Ishikawa (cell line): ENCODE results near the gene C9orf152.

Experiments used
- CEBPB ChIP-seq: IDR thresholded peaks from 2 replicates; pipeline ENCODE4 v1.6.1; 2012
- CREB1 ChIP-seq: IDR thresholded peaks from 2 replicates; pipeline ENCODE4 v1.6.1; 2012; ENCODE audit warnings: low read depth
- EGR1 ChIP-seq: IDR thresholded peaks from 2 replicates; pipeline ENCODE4 v1.6.1; 2012
- EP300 ChIP-seq: IDR thresholded peaks from 2 replicates; pipeline ENCODE4 v1.6.1; 2012; ENCODE audit warnings: borderline replicate concordance
- FOXM1 ChIP-seq: IDR thresholded peaks from 2 replicates; pipeline ENCODE4 v1.6.1; 2012; ENCODE audit warnings: low read depth, borderline replicate concordance
- NFIC ChIP-seq: IDR thresholded peaks from 2 replicates; pipeline ENCODE4 v1.6.1; 2012
- RAD21 ChIP-seq: IDR thresholded peaks from 2 replicates; pipeline ENCODE4 v1.6.1; 2012; ENCODE audit warnings: low read depth
- TAF1 ChIP-seq: IDR thresholded peaks from 2 replicates; pipeline ENCODE4 v1.6.1; 2012; ENCODE audit warnings: low read depth, mild to moderate bottlenecking
- TEAD4 ChIP-seq: IDR thresholded peaks from 2 replicates; pipeline ENCODE4 v1.6.1; 2012
- YY1 ChIP-seq: IDR thresholded peaks from 2 replicates; pipeline ENCODE4 v1.6.1; 2012; ENCODE audit warnings: low read depth
- ZBTB7A ChIP-seq: IDR thresholded peaks from 2 replicates; pipeline ENCODE4 v1.6.1; 2012; ENCODE audit warnings: low read depth
- TF ChIP-seq, protein P1 (sequence below): IDR thresholded peaks from 2 replicates; pipeline ENCODE4 v1.6.1; 2012; ENCODE audit warnings: low read depth, mild to moderate bottlenecking
- TF ChIP-seq, protein P2 (sequence below): IDR thresholded peaks from 2 replicates; pipeline ENCODE4 v1.6.1; 2012
- TF ChIP-seq, protein P3 (sequence below): IDR thresholded peaks from 2 replicates; pipeline ENCODE4 v1.6.1; 2012

GRCh38 chr9:110255463-110256379, 47.8 kb upstream of the C9orf152 start:
- TF ChIP-seq, protein P1, sequence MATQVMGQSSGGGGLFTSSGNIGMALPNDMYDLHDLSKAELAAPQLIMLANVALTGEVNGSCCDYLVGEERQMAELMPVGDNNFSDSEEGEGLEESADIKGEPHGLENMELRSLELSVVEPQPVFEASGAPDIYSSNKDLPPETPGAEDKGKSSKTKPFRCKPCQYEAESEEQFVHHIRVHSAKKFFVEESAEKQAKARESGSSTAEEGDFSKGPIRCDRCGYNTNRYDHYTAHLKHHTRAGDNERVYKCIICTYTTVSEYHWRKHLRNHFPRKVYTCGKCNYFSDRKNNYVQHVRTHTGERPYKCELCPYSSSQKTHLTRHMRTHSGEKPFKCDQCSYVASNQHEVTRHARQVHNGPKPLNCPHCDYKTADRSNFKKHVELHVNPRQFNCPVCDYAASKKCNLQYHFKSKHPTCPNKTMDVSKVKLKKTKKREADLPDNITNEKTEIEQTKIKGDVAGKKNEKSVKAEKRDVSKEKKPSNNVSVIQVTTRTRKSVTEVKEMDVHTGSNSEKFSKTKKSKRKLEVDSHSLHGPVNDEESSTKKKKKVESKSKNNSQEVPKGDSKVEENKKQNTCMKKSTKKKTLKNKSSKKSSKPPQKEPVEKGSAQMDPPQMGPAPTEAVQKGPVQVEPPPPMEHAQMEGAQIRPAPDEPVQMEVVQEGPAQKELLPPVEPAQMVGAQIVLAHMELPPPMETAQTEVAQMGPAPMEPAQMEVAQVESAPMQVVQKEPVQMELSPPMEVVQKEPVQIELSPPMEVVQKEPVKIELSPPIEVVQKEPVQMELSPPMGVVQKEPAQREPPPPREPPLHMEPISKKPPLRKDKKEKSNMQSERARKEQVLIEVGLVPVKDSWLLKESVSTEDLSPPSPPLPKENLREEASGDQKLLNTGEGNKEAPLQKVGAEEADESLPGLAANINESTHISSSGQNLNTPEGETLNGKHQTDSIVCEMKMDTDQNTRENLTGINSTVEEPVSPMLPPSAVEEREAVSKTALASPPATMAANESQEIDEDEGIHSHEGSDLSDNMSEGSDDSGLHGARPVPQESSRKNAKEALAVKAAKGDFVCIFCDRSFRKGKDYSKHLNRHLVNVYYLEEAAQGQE, result no peak
- TF ChIP-seq, protein P2, sequence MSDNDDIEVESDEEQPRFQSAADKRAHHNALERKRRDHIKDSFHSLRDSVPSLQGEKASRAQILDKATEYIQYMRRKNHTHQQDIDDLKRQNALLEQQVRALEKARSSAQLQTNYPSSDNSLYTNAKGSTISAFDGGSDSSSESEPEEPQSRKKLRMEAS, result peak; percentile 74
- TF ChIP-seq CEBPB (no peak), FOXM1 (no peak), YY1 (no peak), EP300 (no peak), TEAD4 (no peak), NFIC (no peak), CREB1 (no peak), TAF1 (no peak), EGR1 (no peak), ZBTB7A (peak; percentile 45), RAD21 (no peak)
- TF ChIP-seq, protein P3, sequence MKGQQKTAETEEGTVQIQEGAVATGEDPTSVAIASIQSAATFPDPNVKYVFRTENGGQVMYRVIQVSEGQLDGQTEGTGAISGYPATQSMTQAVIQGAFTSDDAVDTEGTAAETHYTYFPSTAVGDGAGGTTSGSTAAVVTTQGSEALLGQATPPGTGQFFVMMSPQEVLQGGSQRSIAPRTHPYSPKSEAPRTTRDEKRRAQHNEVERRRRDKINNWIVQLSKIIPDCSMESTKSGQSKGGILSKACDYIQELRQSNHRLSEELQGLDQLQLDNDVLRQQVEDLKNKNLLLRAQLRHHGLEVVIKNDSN, result peak; percentile 53; the same call in 1 of the 2 replicates
